ENCODE data around the gene CHST1.

The CHST1 gene

GRCh38 chr11:45616802-45617549 lies 48.4 kb downstream of the CHST1 start:
- no peak overlapping the region for H3K4me3 ChIP-seq (ENCODE audit: low read depth, low read length)

DNA sequence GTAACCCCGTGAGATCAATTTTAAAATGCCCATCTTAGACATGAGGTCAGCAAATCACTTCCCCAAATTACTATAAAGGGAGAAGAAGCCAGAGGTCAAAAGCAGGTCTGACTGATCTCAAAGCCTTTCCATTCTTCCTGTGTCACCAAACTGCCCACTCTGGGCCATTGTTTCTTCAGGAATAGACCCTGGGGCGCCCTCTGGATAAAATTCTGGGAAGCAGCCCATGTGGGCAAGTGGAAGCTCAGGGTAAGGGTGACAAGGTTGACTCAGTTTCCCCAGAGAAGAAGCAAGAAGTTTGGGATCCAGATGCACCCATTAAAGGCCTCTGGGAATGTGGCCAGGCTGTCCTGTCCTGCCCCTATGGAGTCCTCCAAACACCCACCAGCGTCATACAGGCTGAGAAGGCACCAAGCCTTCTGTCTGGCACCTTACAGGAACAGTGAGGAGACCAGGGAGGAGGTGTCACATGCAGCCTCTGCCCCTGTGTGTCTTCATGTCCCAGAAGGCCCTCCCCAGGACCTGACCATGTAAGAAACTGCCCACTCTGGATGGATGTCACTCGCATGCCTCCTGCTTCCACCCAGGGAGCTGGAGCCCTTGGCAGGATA lies 50.1 kb downstream of the CHST1 start:
- no peak for TF ChIP-seq CTCF (IDR thresholded peaks at IDR 0.05; ENCODE audit: insufficient read depth, low read length, missing control alignments)
- ChIA-PET CTCF (no interaction called here), POLR2A (no interaction called here)
- DNase-seq (ENCODE audit: low read depth, low spot score) = no peak
- H3K4me3 ChIP-seq (ENCODE audit: low read depth, low read length) = no peak overlapping the region

More at GRCh38 chr11:45616802-45617549, 48.4 kb downstream of the CHST1 start:
- no peak for TF ChIP-seq CTCF (IDR thresholded peaks at IDR 0.05; ENCODE audit: insufficient read depth, low read length, missing control alignments)
- ChIA-PET POLR2A (no interaction called here), CTCF (no interaction called here)
- no peak for DNase-seq (ENCODE audit: low read depth, low spot score)

DNA sequence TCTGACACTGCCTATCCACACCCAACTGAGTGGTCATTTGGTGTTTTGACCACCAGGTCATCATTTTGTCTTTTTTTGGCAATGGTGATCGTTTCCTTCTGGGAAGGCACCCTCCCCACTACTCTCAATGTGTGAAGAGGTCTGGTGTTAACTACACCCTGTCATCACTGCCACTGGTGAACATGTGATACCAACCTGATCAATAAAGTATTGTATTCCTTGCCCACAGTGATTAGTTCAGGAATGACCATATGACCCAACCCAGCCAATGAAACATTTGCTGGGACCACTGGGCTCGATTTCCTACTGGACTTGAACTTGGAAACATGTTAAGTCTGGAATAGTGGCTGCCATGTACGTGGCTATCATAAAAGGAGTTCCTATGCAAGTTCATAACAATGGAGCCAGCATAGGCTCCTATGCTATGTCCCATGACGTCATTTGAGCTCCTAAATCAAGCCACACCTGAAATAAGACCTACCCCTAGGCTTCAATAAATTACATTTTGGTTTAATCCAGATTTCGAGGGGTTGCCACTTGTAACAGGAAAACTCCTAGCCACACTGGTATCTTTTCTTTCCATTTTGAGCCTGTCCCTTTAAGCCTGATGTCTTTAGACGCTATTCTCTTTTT lies 51.1 kb downstream of the CHST1 start:
- H3K4me3 ChIP-seq (ENCODE audit: low read depth, low read length) = no peak overlapping the region
- TF ChIP-seq CTCF (IDR thresholded peaks at IDR 0.05; ENCODE audit: insufficient read depth, low read length, missing control alignments) = no peak
- DNase-seq (ENCODE audit: low read depth, low spot score) = no peak
- POLR2A ChIA-PET = no interaction called here
- CTCF ChIA-PET = no interaction called here

- TF ChIP-seq CTCF (IDR thresholded peaks at IDR 0.05; ENCODE audit: insufficient read depth, low read length, missing control alignments) = no peak
- DNase-seq (ENCODE audit: low read depth, low spot score) = no peak
- no peak overlapping the region for H3K4me3 ChIP-seq (ENCODE audit: low read depth, low read length)
- POLR2A ChIA-PET = no interaction called here
- CTCF ChIA-PET = no interaction called here
These were observed 54.8 kb downstream of the CHST1 start for GRCh38 chr11:45610627-45611026.

GRCh38 chr11:45609902-45610301 lies 55.5 kb downstream of the CHST1 start:
- POLR2A ChIA-PET = no interaction called here
- no peak overlapping the region for H3K4me3 ChIP-seq (ENCODE audit: low read depth, low read length)
- CTCF ChIA-PET = no interaction called here
- no peak for TF ChIP-seq CTCF (IDR thresholded peaks at IDR 0.05; ENCODE audit: insufficient read depth, low read length, missing control alignments)
- no peak for DNase-seq (ENCODE audit: low read depth, low spot score)

DNA sequence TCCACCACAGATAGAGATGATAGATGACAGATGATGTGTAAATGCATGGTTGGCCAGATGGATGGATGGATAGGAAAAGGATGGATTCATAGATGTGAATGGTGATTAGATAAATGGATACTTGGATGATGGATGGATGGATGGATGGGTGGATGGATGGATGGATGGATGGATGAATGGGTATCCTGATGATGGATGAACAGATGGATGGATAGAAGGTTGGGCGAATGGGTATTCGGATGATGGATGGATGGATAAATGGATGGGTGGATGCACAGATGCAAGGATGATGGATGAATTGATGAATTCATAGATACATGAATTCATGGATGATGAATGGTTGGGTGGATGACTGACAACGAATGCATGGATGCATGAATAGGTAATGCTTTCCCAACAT lies 56.1 kb downstream of the CHST1 start:
- no peak overlapping the region for H3K4me3 ChIP-seq (ENCODE audit: low read depth, low read length)
- POLR2A ChIA-PET = no interaction called here
- no peak for DNase-seq (ENCODE audit: low read depth, low spot score)
- CTCF ChIA-PET = no interaction called here
- TF ChIP-seq CTCF (IDR thresholded peaks at IDR 0.05; ENCODE audit: insufficient read depth, low read length, missing control alignments) = no peak

Measured in AG04449 (cell line).